B cell (primary cell): ENCODE measurements around the gene ACTR5. TPM values are rescaled to one million over a fixed set of nuclear protein-coding genes. Genes with fewer than 3 reads are reported as not detected.

ENCODE experiments used
- ATAC-seq: fragments of 200-7000 bp; cut with Tn5 transposase; one replicate; pipeline ENCODE4 v1.10.0; 2021; ENCODE audit warnings: low read depth, mild to moderate bottlenecking, moderate number of reproducible peaks, moderate library complexity
- CTCF ChIA-PET: fragments of 350-600 bp; sonication (Branson Sonifier 250); formaldehyde crosslinking; loops from one replicate; lab custom pipeline; 2021; ENCODE audit warnings: antibody characterized with exemption, inconsistent platforms; lab: Charles Lee
- POLR2A ChIA-PET: fragments of 350-600 bp; sonication (Branson Sonifier 250); formaldehyde crosslinking; loops from one replicate; lab custom pipeline; 2021; ENCODE audit warnings: antibody characterized with exemption; lab: Charles Lee
- DNase-seq: peaks from one replicate; pipeline ENCODE4 v3.0.0; 2013
- H2AFZ ChIP-seq: 2 replicates; pipeline ENCODE4 v1.6.1; 2012; ENCODE audit warnings: mild to moderate bottlenecking, low read depth, low read length; ENCODE audit not compliant: insufficient read depth, poor library complexity, severe bottlenecking
- H3K27ac ChIP-seq, 2 donors: 1 replicate in 1 of 2; 2 replicates in 1 of 2; pipeline ENCODE4 v1.5.1; 2012 to 2013; ENCODE audit warnings: low read length in 2 of 2, mild to moderate bottlenecking in 2 of 2, moderate library complexity in 1 of 2
- H3K27me3 ChIP-seq, 4 experiments: fragments of 200-600 bp in 1 of 4; sonication (generic) in 1 of 4; replicated peaks in 1 of 4; 1 replicate in 2 of 4; 2 replicates in 2 of 4; pipeline versions ENCODE4 v1.6.1 to v1.7.0; 2013 to 2016; ENCODE audit warnings: low read length in 3 of 4, mild to moderate bottlenecking in 2 of 4, mixed read lengths in 1 of 4, moderate library complexity in 1 of 4; ENCODE audit not compliant: insufficient read depth in 4 of 4, control insufficient read depth in 3 of 4; ENCODE audit errors: control extremely low read depth in 1 of 4
- H3K36me3 ChIP-seq, 2 experiments: replicated peaks in 1 of 2; 1 replicate in 1 of 2; 2 replicates in 1 of 2; pipeline versions ENCODE4 v1.6.1 to v1.7.1; 2013; ENCODE audit warnings: low read length in 1 of 2; ENCODE audit not compliant: insufficient read depth in 2 of 2, control insufficient read depth in 1 of 2; ENCODE audit errors: control extremely low read depth in 1 of 2, extremely low read depth in 1 of 2
- H3K4me1 ChIP-seq, 2 donors: fragments of 200-600 bp in 1 of 2; sonication (generic) in 1 of 2; 1 replicate in 1 of 2; 2 replicates in 1 of 2; pipeline versions ENCODE4 v1.5.1 to v1.6.1; 2013 to 2017; ENCODE audit warnings: low read length in 2 of 2; ENCODE audit not compliant: control insufficient read depth in 2 of 2, insufficient read depth in 2 of 2
- H3K4me2 ChIP-seq: replicated peaks from 2 replicates; pipeline ENCODE3; 2012; ENCODE audit warnings: mild to moderate bottlenecking, low read depth, low read length; ENCODE audit not compliant: poor library complexity, severe bottlenecking
- H3K4me3 ChIP-seq, 5 experiments: fragments of 200-600 bp in 1 of 5; sonication (generic) in 1 of 5; 1 replicate in 3 of 5; 2 replicates in 2 of 5; pipeline versions ENCODE4 v1.5.1 to v1.7.0; 2011 to 2016; ENCODE audit warnings: low read length in 4 of 5, mild to moderate bottlenecking in 4 of 5, low read depth in 2 of 5, control low read depth in 1 of 5, moderate library complexity in 1 of 5; ENCODE audit not compliant: insufficient read depth in 1 of 5; ENCODE audit errors: control extremely low read depth in 1 of 5, extremely low read depth in 1 of 5
- H3K79me2 ChIP-seq: fragments of 200-600 bp; sonication (generic); one replicate; pipeline ENCODE4 v1.6.0; 2016; ENCODE audit warnings: low read length; ENCODE audit not compliant: control insufficient read depth, insufficient read depth
- H3K9ac ChIP-seq: fragments of 200-600 bp; sonication (generic); 2 replicates; pipeline ENCODE4 v1.6.1; 2017; ENCODE audit warnings: mild to moderate bottlenecking, low read length, moderate library complexity
- H3K9me3 ChIP-seq, 3 donors: one replicate each; pipeline versions ENCODE4 v1.6.1 to v1.7.1; 2013; ENCODE audit warnings: low read length in 2 of 3; ENCODE audit not compliant: control insufficient read depth in 2 of 3, insufficient read depth in 1 of 3; ENCODE audit errors: control extremely low read depth in 1 of 3
- H4K20me1 ChIP-seq: 2 replicates; pipeline ENCODE4 v1.6.0; 2012; ENCODE audit warnings: mild to moderate bottlenecking, low read length; ENCODE audit not compliant: insufficient read depth, control insufficient read depth, poor library complexity, severe bottlenecking
- H3K27ac Mint-ChIP-seq: one replicate; pipeline ENCODE4 v1.8.0; 2021; ENCODE audit warnings: mixed read lengths
- H3K27me3 Mint-ChIP-seq: one replicate; pipeline ENCODE4 v1.8.0; 2021; ENCODE audit warnings: mixed read lengths
- H3K4me1 Mint-ChIP-seq: one replicate; pipeline ENCODE4 v1.8.0; 2021; ENCODE audit warnings: mixed read lengths
- H3K4me3 Mint-ChIP-seq: one replicate; pipeline ENCODE4 v1.8.0; 2021; ENCODE audit warnings: mixed read lengths
- H3K9me3 Mint-ChIP-seq: one replicate; pipeline ENCODE4 v1.8.0; 2022; ENCODE audit warnings: mixed read lengths; ENCODE audit not compliant: insufficient read depth
- CTCF ChIP-seq: fragments of 200-600 bp; IDR thresholded peaks from one replicate; pipeline ENCODE4 v1.8.0; 2022; ENCODE audit warnings: antibody characterized with exemption, mild to moderate bottlenecking
- EZH2 ChIP-seq: IDR thresholded peaks from 2 replicates; pipeline ENCODE4 v1.6.1; 2012; ENCODE audit warnings: borderline replicate concordance, low read depth, mild to moderate bottlenecking, moderate library complexity, low read length; ENCODE audit not compliant: insufficient read depth, poor library complexity, severe bottlenecking
- WGBS: methylation state at CpG from one replicate; pipeline ENCODE4 v1.1.5; 2013; ENCODE audit warnings: missing lambda C conversion rate; ENCODE audit not compliant: insufficient coverage; 5-methylcytosine and 5-hydroxymethylcytosine counted together
- intact Hi-C: fragments of 100-400 bp; cut with micrococcal nuclease; formaldehyde crosslinking; loops from one replicate; pipeline ENCODE4 v1.10.0; 2022
- polyA plus RNA-seq: library from polyadenylated mRNA; depleted of rRNA; stranded (reverse); fragments of >200 nt; gene quantifications from 2 replicates; pipeline ENCODE4 v1.2.3, GENCODE V29; 2012
- total RNA-seq, 2 donors: library from RNA; stranded (reverse); fragments of 120-200 nt in 1 of 2; gene quantifications; 1 replicate in 1 of 2; 2 replicates in 1 of 2; pipeline versions ENCODE4 v1.2.3 to v1.2.4, GENCODE V29; 2013 to 2022

The ACTR5 gene
- total and polyA plus RNA-seq, 2 donors (not counting 1 experiment from before 2014, with no cell fraction given), result 15.4 to 18.0 TPM

GRCh38 chr20:38715646-38716045 lies 32.6 kb upstream of the ACTR5 start:
- ChIA-PET CTCF (no interaction called here), POLR2A (interaction anchor here (0.6 kb wide), 1 partner anchor 25 kb away, joined by 9 read pairs; no protein-coding TSS in a partner anchor)
- no peaks in the 10 kb centered on the region for H3K9me3 ChIP-seq
- no peaks in the 10 kb centered on the region for H3K79me2 ChIP-seq
- Mint-ChIP-seq H3K9me3 (no peaks in the 10 kb centered on the region), H3K4me1 (no peaks in the 10 kb centered on the region), H3K27ac (no peak overlapping the region), H3K27me3 (peaks cover 68% of the 10 kb centered on the region), H3K4me3 (no peak overlapping the region)
- TF ChIP-seq EZH2 (no peak), CTCF (no peak)
- no peak overlapping the region for H2AFZ ChIP-seq
- ATAC-seq (no peak), DNase-seq (no peak)
- no peak overlapping the region for H3K27ac ChIP-seq
- H3K36me3 ChIP-seq, result no peaks in the 10 kb centered on the region
- peaks cover 0 to 4% of the 10 kb centered on the region in 2 donors for H3K4me1 ChIP-seq
- H4K20me1 ChIP-seq, result no peaks in the 10 kb centered on the region
- no peak overlapping the region for H3K4me2 ChIP-seq
- H3K27me3 ChIP-seq, result peaks cover 0 to 41% (median 18%) of the 10 kb centered on the region in 4 experiments
- H3K9ac ChIP-seq, result no peak overlapping the region
- no peak overlapping the region for H3K4me3 ChIP-seq
- intact Hi-C loops, result no loop called here
- WGBS, result 43% methylated on average over 9 of the region's 10 CpGs

GRCh38 chr20:38722683-38723016 lies 25.6 kb upstream of the ACTR5 start:
- DNase-seq (no peak), ATAC-seq (no peak)
- Mint-ChIP-seq H3K9me3 (peaks cover under 1% of the 10 kb centered on the region), H3K27ac (no peak overlapping the region), H3K4me3 (peak overlapping the region; percentile 13), H3K4me1 (peaks cover 42% of the 10 kb centered on the region), H3K27me3 (peaks cover 88% of the 10 kb centered on the region)
- Histone ChIP-seq H2AFZ (no peak overlapping the region), H3K36me3 (no peaks in the 10 kb centered on the region), H3K79me2 (no peaks in the 10 kb centered on the region), H4K20me1 (no peaks in the 10 kb centered on the region), H3K9ac (no peak overlapping the region), H3K27me3 (peaks cover 0 to 92% (median 70%) of the 10 kb centered on the region in 4 experiments), H3K4me3 (no peak overlapping the region), H3K4me1 (peaks cover 50 to 53% of the 10 kb centered on the region in 2 donors), H3K4me2 (peak overlapping the region; percentile 71), H3K27ac (no peak overlapping the region), H3K9me3 (peaks cover 0 to 44% (median 5%) of the 10 kb centered on the region in 3 donors)
- intact Hi-C loops, result no loop called here
- no peak for TF ChIP-seq CTCF
- WGBS, result 8% methylated on average over 6 of the region's 7 CpGs
- ChIA-PET CTCF (interaction anchor here (1.5 kb wide), 1 partner anchor 64 kb away, joined by 3 read pairs; no protein-coding TSS in a partner anchor), POLR2A (no interaction called here)
